ENCODE data around the gene LCN10. TPM values are rescaled to one million over a fixed set of nuclear protein-coding genes. Genes with fewer than 3 reads are reported as not detected.
A peak's percentile ranks its signal among the peaks of the same experiment; 100 is the strongest.
"Not testable (repeated sequence)": the region's sequence is repeated elsewhere in the genome, so short reads cannot be mapped to it uniquely, and the experiment has no call there.

LCN10 gene
- total RNA-seq, 2 donors from 2014 or later, result 0.91 to 1.1 TPM

DNA sequence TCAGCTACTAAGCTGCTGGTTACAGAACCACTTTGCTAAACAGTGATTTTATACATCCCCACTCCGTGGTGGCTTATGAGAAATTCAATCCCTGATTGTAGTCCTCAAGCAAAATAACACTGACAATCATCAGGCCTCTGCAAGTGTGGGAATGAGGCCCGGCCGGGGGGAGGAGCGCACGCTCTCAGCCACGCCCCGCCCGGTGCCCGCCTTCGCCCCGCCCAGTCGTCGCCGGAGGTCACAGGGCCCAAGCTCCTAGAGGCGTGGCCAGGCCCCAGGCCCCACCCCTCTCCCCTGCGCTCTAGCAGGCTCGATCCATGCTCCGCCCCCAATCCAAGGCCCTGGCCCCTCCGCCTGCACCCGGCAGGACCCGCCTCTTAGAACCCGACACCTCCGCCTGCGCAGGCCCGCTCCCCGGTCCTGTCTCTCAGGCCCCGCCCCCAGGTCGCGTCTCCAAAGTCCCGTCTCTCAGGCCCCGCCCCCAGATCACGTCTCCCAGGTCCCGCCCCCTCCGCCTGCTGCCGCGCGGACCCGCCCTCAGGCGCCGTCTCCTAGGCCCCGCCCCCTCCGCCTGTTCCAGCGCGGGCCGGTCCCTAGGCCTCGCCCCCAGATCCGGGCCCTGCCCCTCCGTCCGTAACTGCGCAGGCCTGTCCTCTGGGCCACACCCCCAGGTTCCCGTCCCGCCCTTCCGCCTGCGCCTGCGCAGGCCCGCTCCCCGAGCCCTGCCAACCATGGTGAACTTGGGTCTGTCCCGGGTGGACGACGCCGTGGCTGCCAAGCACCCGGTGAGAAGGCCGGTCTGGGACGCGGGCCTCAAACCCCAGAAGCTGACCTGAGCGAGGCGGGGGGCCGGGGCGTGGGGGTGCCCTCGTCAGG is 48.1 kb upstream of the LCN10 start, which contains the start of gene TMEM141:
TSS of gene TMEM141 (plus strand) at position 705 of the 876 bp plus-strand sequence. CDS start at position 732, 27 bp downstream.
- peak; percentile 100 for DNase-seq
- no peaks in the 10 kb centered on the region for H3K27me3 ChIP-seq (ENCODE audit: control insufficient read depth, insufficient read depth, low read length, poor library complexity, severe bottlenecking)
- WGBS, 2 experiments (ENCODE audit: insufficient coverage in 1 of 2, insufficient read length in 1 of 2), result 0 to 1% methylated on average over 21 to 70 of the region's 70 CpGs
- no peaks in the 10 kb centered on the region for H3K27me3 Mint-ChIP-seq (ENCODE audit: insufficient read depth)
- TF ChIP-seq, protein P1, sequence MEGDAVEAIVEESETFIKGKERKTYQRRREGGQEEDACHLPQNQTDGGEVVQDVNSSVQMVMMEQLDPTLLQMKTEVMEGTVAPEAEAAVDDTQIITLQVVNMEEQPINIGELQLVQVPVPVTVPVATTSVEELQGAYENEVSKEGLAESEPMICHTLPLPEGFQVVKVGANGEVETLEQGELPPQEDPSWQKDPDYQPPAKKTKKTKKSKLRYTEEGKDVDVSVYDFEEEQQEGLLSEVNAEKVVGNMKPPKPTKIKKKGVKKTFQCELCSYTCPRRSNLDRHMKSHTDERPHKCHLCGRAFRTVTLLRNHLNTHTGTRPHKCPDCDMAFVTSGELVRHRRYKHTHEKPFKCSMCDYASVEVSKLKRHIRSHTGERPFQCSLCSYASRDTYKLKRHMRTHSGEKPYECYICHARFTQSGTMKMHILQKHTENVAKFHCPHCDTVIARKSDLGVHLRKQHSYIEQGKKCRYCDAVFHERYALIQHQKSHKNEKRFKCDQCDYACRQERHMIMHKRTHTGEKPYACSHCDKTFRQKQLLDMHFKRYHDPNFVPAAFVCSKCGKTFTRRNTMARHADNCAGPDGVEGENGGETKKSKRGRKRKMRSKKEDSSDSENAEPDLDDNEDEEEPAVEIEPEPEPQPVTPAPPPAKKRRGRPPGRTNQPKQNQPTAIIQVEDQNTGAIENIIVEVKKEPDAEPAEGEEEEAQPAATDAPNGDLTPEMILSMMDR (conservative IDR thresholded peaks at IDR 0.05), result no peak
- peaks cover 17% of the 10 kb centered on the region for H3K36me3 Mint-ChIP-seq (ENCODE audit: low read depth)
- no peaks in the 10 kb centered on the region for H3K9me3 Mint-ChIP-seq
- peak within 1 kb of the TSS; percentile 98 for H3K27ac Mint-ChIP-seq
- H3K9me3 ChIP-seq (ENCODE audit: control insufficient read depth, low read length), result no peaks in the 10 kb centered on the region
- H3K36me3 ChIP-seq (ENCODE audit: control insufficient read depth, insufficient read depth, low read length), result peaks cover 23% of the 10 kb centered on the region
- H3K4me3 Mint-ChIP-seq, result peak within 1 kb of the TSS; percentile 88
- H3K9ac ChIP-seq (ENCODE audit: extremely low read depth, low read length, poor library complexity, severe bottlenecking), result peak within 1 kb of the TSS; percentile 91
- peaks cover 43% of the 10 kb centered on the region for H3K4me1 Mint-ChIP-seq
- peaks cover 23% of the 10 kb centered on the region for H3K4me1 ChIP-seq (ENCODE audit: control insufficient read depth, insufficient read depth, low read length)
- H3K4me3 ChIP-seq (ENCODE audit: low read length), result peak within 1 kb of the TSS; percentile 87
- peak within 1 kb of the TSS; percentile 84 for H3K27ac ChIP-seq (ENCODE audit: low read depth, low read length)

DNA sequence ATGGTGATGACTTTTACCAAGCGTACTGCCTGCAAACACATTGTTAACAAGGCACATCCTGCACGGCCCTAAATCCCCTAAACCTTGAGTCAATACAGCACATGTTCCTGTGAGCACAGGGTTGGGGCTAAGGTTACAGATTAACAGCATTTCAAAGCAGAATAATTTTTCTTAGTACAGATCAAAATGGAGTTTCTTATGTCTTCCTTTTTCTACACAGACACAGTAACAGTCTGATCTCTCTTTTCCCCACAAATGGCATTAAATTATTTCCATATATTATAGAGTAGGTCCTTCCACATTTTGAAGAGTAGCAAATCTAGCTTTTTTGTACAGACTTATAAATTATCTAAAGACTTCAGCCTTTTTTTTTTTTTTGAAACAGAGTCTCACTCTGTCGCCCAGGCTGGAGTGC is 46.8 kb upstream of the LCN10 start:
- Mint-ChIP-seq H3K4me1 (peaks cover 37% of the 10 kb centered on the region), H3K4me3 (peak overlapping the region; percentile 41), H3K9me3 (no peaks in the 10 kb centered on the region), H3K36me3 (ENCODE audit: low read depth) (peaks cover 15% of the 10 kb centered on the region), H3K27me3 (ENCODE audit: insufficient read depth) (no peaks in the 10 kb centered on the region), H3K27ac (peak overlapping the region; percentile 98)
- 57 to 70% methylated on average over 3 of the region's 3 CpGs for WGBS, 2 experiments (ENCODE audit: insufficient coverage in 1 of 2, insufficient read length in 1 of 2)
- peaks cover 24% of the 10 kb centered on the region for H3K4me1 ChIP-seq (ENCODE audit: control insufficient read depth, insufficient read depth, low read length)
- TF ChIP-seq, protein P1 (conservative IDR thresholded peaks at IDR 0.05), result no peak
- H3K4me3 ChIP-seq (ENCODE audit: low read length), result peak overlapping the region; percentile 64
- H3K27ac ChIP-seq (ENCODE audit: low read depth, low read length), result peak overlapping the region; percentile 54
- H3K27me3 ChIP-seq (ENCODE audit: control insufficient read depth, insufficient read depth, low read length, poor library complexity, severe bottlenecking), result no peaks in the 10 kb centered on the region
- H3K36me3 ChIP-seq (ENCODE audit: control insufficient read depth, insufficient read depth, low read length), result peaks cover 21% of the 10 kb centered on the region
- H3K9me3 ChIP-seq (ENCODE audit: control insufficient read depth, low read length), result no peaks in the 10 kb centered on the region
- peak overlapping the region; percentile 64 for H3K9ac ChIP-seq (ENCODE audit: extremely low read depth, low read length, poor library complexity, severe bottlenecking)
- DNase-seq, result no peak

DNA sequence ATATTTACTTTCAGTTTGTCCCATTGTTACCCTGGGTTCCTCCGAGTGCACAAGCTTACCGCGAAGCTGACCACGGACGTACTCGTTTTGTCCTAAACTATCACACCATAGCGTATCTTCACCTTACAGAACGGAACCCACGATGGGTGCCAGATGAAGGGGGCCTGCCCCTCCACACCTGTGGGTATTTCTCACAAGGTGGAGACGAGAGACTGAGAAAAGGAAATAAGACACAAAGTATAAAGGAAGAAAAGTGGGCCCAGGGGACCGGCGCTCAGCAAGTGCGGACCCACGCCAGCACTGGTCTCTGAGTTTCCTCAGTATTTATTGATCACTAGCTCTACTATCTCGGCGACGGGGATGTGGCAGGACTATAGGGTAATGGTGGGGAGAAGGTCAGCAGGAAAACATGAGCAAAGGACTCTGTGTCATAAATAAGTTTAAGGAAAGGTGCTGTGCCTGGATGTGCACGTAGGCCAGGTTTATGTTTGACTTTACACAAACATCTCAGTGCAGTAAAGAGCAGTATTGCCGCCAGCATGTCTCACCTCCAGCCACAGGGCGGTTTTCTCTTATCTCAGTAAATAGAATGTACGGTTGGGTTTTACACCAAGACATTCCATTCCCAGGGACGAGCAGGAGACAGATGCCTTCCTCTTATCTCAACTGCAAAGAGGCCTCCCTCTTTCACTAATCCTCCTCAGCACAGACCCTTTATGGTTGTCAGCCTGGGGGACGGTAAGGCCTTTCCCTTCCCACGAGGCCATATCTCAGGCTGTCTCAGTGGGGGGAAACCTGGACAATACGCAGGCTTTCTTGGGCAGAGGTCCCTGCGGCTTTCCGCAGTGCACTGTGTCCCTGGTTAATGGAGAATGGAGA is 46.1 kb upstream of the LCN10 start:
- peaks cover 24% of the 10 kb centered on the region for H3K4me1 ChIP-seq (ENCODE audit: control insufficient read depth, insufficient read depth, low read length)
- H3K4me1 Mint-ChIP-seq, result peaks cover 35% of the 10 kb centered on the region
- peak overlapping the region; percentile 98 for H3K27ac Mint-ChIP-seq

More for the DNA sequence above, 46.1 kb upstream of the LCN10 start:
- not testable (repeated sequence) for H3K27me3 Mint-ChIP-seq (ENCODE audit: insufficient read depth); H3K9me3 Mint-ChIP-seq; H3K27me3 ChIP-seq (ENCODE audit: control insufficient read depth, insufficient read depth, low read length, poor library complexity, severe bottlenecking); H3K9me3 ChIP-seq (ENCODE audit: control insufficient read depth, low read length); DNase-seq
- peak overlapping the region; percentile 66 for H3K4me3 ChIP-seq (ENCODE audit: low read length)
- Mint-ChIP-seq H3K4me3 (peak overlapping the region; percentile 41), H3K36me3 (ENCODE audit: low read depth) (peaks cover 12% of the 10 kb centered on the region)
- peaks cover 19% of the 10 kb centered on the region for H3K36me3 ChIP-seq (ENCODE audit: control insufficient read depth, insufficient read depth, low read length)
- WGBS, 2 experiments (ENCODE audit: insufficient coverage in 1 of 2, insufficient read length in 1 of 2), result 65 to 78% methylated on average over 14 to 24 of the region's 27 CpGs
- H3K9ac ChIP-seq (ENCODE audit: extremely low read depth, low read length, poor library complexity, severe bottlenecking), result peak overlapping the region; percentile 64
- H3K27ac ChIP-seq (ENCODE audit: low read depth, low read length), result peak overlapping the region; percentile 88
